ENCODE data around the gene RASL10A. TPM values are rescaled to one million over a fixed set of nuclear protein-coding genes. Genes with fewer than 3 reads are reported as not detected.

Gene RASL10A
- total and polyA plus RNA-seq, 4 donors = 0.49 to 3.5 (median 3.0) TPM; not detected in 1

- no peaks in the 10 kb centered on the region for H3K4me1 ChIP-seq (ENCODE audit: control insufficient read depth in 1 of 2, insufficient read depth in 2 of 2, low read length in 2 of 2)
- intact Hi-C loops (cut with DNase I) = no loop called here
- peaks cover 0 to 8% of the 10 kb centered on the region in 2 donors for H3K36me3 ChIP-seq (ENCODE audit: control insufficient read depth in 1 of 2, insufficient read depth in 2 of 2, low read length in 1 of 2)
- no peaks in the 10 kb centered on the region for H3K9me3 ChIP-seq (ENCODE audit: control insufficient read depth, low read length)
- no peak for DNase-seq
- H3K4me3 ChIP-seq (ENCODE audit: low read length in 2 of 2) = no peak overlapping the region
- H3K27me3 ChIP-seq (ENCODE audit: control insufficient read depth in 1 of 2, insufficient read depth in 2 of 2, low read length in 1 of 2) = no peaks in the 10 kb centered on the region
- ATAC-seq (ENCODE audit: low FRiP score) = no peak
- WGBS, 2 donors = 85 to 86% methylated on average over 34 of the region's 34 CpGs
- H3K27ac ChIP-seq (ENCODE audit: low read depth in 1 of 2, low read length in 2 of 2) = no peak overlapping the region
Measured at GRCh38 chr22:29328566-29329500, 13.3 kb upstream of the RASL10A start.

GRCh38 chr22:29328055-29328454 lies 12.6 kb upstream of the RASL10A start:
- WGBS, 2 donors = 83 to 95% methylated on average over 4 to 5 of the region's 5 CpGs
- ATAC-seq (ENCODE audit: low FRiP score) (no peak), DNase-seq (peak in 1 of 2 donors; percentile 63)
- intact Hi-C loops (cut with DNase I) = no loop called here
- Histone ChIP-seq H3K4me3 (ENCODE audit: low read length in 2 of 2) (no peak overlapping the region), H3K36me3 (ENCODE audit: control insufficient read depth in 1 of 2, insufficient read depth in 2 of 2, low read length in 1 of 2) (peaks cover 0 to 7% of the 10 kb centered on the region in 2 donors), H3K27me3 (ENCODE audit: control insufficient read depth in 1 of 2, insufficient read depth in 2 of 2, low read length in 1 of 2) (no peaks in the 10 kb centered on the region), H3K9me3 (ENCODE audit: control insufficient read depth, low read length) (no peaks in the 10 kb centered on the region), H3K4me1 (ENCODE audit: control insufficient read depth in 1 of 2, insufficient read depth in 2 of 2, low read length in 2 of 2) (no peaks in the 10 kb centered on the region), H3K27ac (ENCODE audit: low read depth in 1 of 2, low read length in 2 of 2) (no peak overlapping the region)

GRCh38 chr22:29327089-29327764 lies 11.7 kb upstream of the RASL10A start:
- DNase-seq (peak in 1 of 2 donors; percentile 51), ATAC-seq (ENCODE audit: low FRiP score) (peak; percentile 5)
- no peak overlapping the region for H3K27ac ChIP-seq (ENCODE audit: low read depth in 1 of 2, low read length in 2 of 2)
- H3K4me3 ChIP-seq (ENCODE audit: low read length in 2 of 2) = no peak overlapping the region
- no peaks in the 10 kb centered on the region for H3K27me3 ChIP-seq (ENCODE audit: control insufficient read depth in 1 of 2, insufficient read depth in 2 of 2, low read length in 1 of 2)
- H3K36me3 ChIP-seq (ENCODE audit: control insufficient read depth in 1 of 2, insufficient read depth in 2 of 2, low read length in 1 of 2) = peaks cover 0 to 4% of the 10 kb centered on the region in 2 donors
- H3K4me1 ChIP-seq (ENCODE audit: control insufficient read depth in 1 of 2, insufficient read depth in 2 of 2, low read length in 2 of 2) = no peaks in the 10 kb centered on the region
- 86% methylated on average over 15 of the region's 15 CpGs for WGBS, 2 donors
- intact Hi-C loops (cut with DNase I) = no loop called here
- H3K9me3 ChIP-seq (ENCODE audit: control insufficient read depth, low read length) = no peaks in the 10 kb centered on the region

- no peak overlapping the region for H3K4me3 ChIP-seq (ENCODE audit: low read length in 2 of 2)
- 88 to 92% methylated on average over 10 of the region's 10 CpGs for WGBS, 2 donors
- intact Hi-C loops (cut with DNase I) = no loop called here
- DNase-seq (peak in 1 of 2 donors; percentile 69), ATAC-seq (ENCODE audit: low FRiP score) (no peak)
- no peaks in the 10 kb centered on the region for H3K4me1 ChIP-seq (ENCODE audit: control insufficient read depth in 1 of 2, insufficient read depth in 2 of 2, low read length in 2 of 2)
- H3K27ac ChIP-seq (ENCODE audit: low read depth in 1 of 2, low read length in 2 of 2) = no peak overlapping the region
- no peaks in the 10 kb centered on the region for H3K9me3 ChIP-seq (ENCODE audit: control insufficient read depth, low read length)
- no peaks in the 10 kb centered on the region for H3K27me3 ChIP-seq (ENCODE audit: control insufficient read depth in 1 of 2, insufficient read depth in 2 of 2, low read length in 1 of 2)
- peaks cover 0 to 4% of the 10 kb centered on the region in 2 donors for H3K36me3 ChIP-seq (ENCODE audit: control insufficient read depth in 1 of 2, insufficient read depth in 2 of 2, low read length in 1 of 2)
Measured at GRCh38 chr22:29326481-29326880, 11.0 kb upstream of the RASL10A start.

GRCh38 chr22:29325785-29326315 lies 10.4 kb upstream of the RASL10A start:
- intact Hi-C loops (cut with DNase I) = no loop called here
- Histone ChIP-seq H3K27ac (ENCODE audit: low read depth in 1 of 2, low read length in 2 of 2) (no peak overlapping the region), H3K27me3 (ENCODE audit: control insufficient read depth in 1 of 2, insufficient read depth in 2 of 2, low read length in 1 of 2) (no peaks in the 10 kb centered on the region), H3K9me3 (ENCODE audit: control insufficient read depth, low read length) (no peaks in the 10 kb centered on the region), H3K36me3 (ENCODE audit: control insufficient read depth in 1 of 2, insufficient read depth in 2 of 2, low read length in 1 of 2) (peaks cover 0 to 4% of the 10 kb centered on the region in 2 donors), H3K4me3 (ENCODE audit: low read length in 2 of 2) (no peak overlapping the region), H3K4me1 (ENCODE audit: control insufficient read depth in 1 of 2, insufficient read depth in 2 of 2, low read length in 2 of 2) (no peaks in the 10 kb centered on the region)
- WGBS, 2 donors = 13 to 16% methylated on average over 9 of the region's 9 CpGs
- DNase-seq = peak in 1 of 2 donors; percentile 65
- no peak for ATAC-seq (ENCODE audit: low FRiP score)

GRCh38 chr22:29325356-29325755 lies 9.9 kb upstream of the RASL10A start:
- 86 to 88% methylated on average over 8 of the region's 8 CpGs for WGBS, 2 donors
- Histone ChIP-seq H3K27ac (ENCODE audit: low read depth in 1 of 2, low read length in 2 of 2) (no peak overlapping the region), H3K36me3 (ENCODE audit: control insufficient read depth in 1 of 2, insufficient read depth in 2 of 2, low read length in 1 of 2) (peaks cover 0 to 4% of the 10 kb centered on the region in 2 donors), H3K9me3 (ENCODE audit: control insufficient read depth, low read length) (no peaks in the 10 kb centered on the region), H3K4me1 (ENCODE audit: control insufficient read depth in 1 of 2, insufficient read depth in 2 of 2, low read length in 2 of 2) (no peaks in the 10 kb centered on the region), H3K4me3 (ENCODE audit: low read length in 2 of 2) (no peak overlapping the region), H3K27me3 (ENCODE audit: control insufficient read depth in 1 of 2, insufficient read depth in 2 of 2, low read length in 1 of 2) (no peaks in the 10 kb centered on the region)
- intact Hi-C loops (cut with DNase I) = no loop called here
- ATAC-seq (ENCODE audit: low FRiP score) = no peak
- DNase-seq = no peak

GRCh38 chr22:29323641-29324040 lies 8.1 kb upstream of the RASL10A start:
- intact Hi-C loops (cut with DNase I) = no loop called here
- ATAC-seq (ENCODE audit: low FRiP score) (no peak), DNase-seq (no peak)
- Histone ChIP-seq H3K4me1 (ENCODE audit: control insufficient read depth in 1 of 2, insufficient read depth in 2 of 2, low read length in 2 of 2) (no peaks in the 10 kb centered on the region), H3K36me3 (ENCODE audit: control insufficient read depth in 1 of 2, insufficient read depth in 2 of 2, low read length in 1 of 2) (peaks cover 0 to 4% of the 10 kb centered on the region in 2 donors), H3K27me3 (ENCODE audit: control insufficient read depth in 1 of 2, insufficient read depth in 2 of 2, low read length in 1 of 2) (no peaks in the 10 kb centered on the region), H3K27ac (ENCODE audit: low read depth in 1 of 2, low read length in 2 of 2) (no peak overlapping the region), H3K9me3 (ENCODE audit: control insufficient read depth, low read length) (no peaks in the 10 kb centered on the region), H3K4me3 (ENCODE audit: low read length in 2 of 2) (no peak overlapping the region)

GRCh38 chr22:29320546-29320945 lies 5.0 kb upstream of the RASL10A start:
- Histone ChIP-seq H3K9me3 (ENCODE audit: control insufficient read depth, low read length) (no peaks in the 10 kb centered on the region), H3K4me3 (ENCODE audit: low read length in 2 of 2) (no peak overlapping the region), H3K27ac (ENCODE audit: low read depth in 1 of 2, low read length in 2 of 2) (no peak overlapping the region), H3K36me3 (ENCODE audit: control insufficient read depth in 1 of 2, insufficient read depth in 2 of 2, low read length in 1 of 2) (no peaks in the 10 kb centered on the region), H3K4me1 (ENCODE audit: control insufficient read depth in 1 of 2, insufficient read depth in 2 of 2, low read length in 2 of 2) (no peaks in the 10 kb centered on the region), H3K27me3 (ENCODE audit: control insufficient read depth in 1 of 2, insufficient read depth in 2 of 2, low read length in 1 of 2) (no peaks in the 10 kb centered on the region)
- WGBS, 2 donors = 74 to 79% methylated on average over 1 of the region's 1 CpG
- no peak for ATAC-seq (ENCODE audit: low FRiP score)
- intact Hi-C loops (cut with DNase I) = no loop called here
- DNase-seq = no peak
